NCI-H526 (cell line): Measurements from ENCODE around the gene ADGRL3.
A peak's percentile ranks its signal among the peaks of the same experiment; 100 is the strongest.

Source experiments
- DNase-seq, 2 experiments: peaks; one replicate each; lab custom pipeline; 2025; lab: John Stamatoyannopoulos, UW

ADGRL3 gene

GRCh38 chr4:61996943-61997342 lies 796.8 kb downstream of the ADGRL3 start:
- DNase-seq: no peak

GRCh38 chr4:61997831-61998230 lies 797.7 kb downstream of the ADGRL3 start:
- no peak for DNase-seq

- peak in 1 of 2 experiments; percentile 38 for DNase-seq
Observed at GRCh38 chr4:62003695-62004094, 803.6 kb downstream of the ADGRL3 start.

- no peak for DNase-seq
Observed at GRCh38 chr4:62004881-62005280, 804.8 kb downstream of the ADGRL3 start.

GRCh38 chr4:62006108-62006507 lies 806.0 kb downstream of the ADGRL3 start:
- DNase-seq: no peak

GRCh38 chr4:62015043-62015739 lies 815.1 kb downstream of the ADGRL3 start:
- no peak for DNase-seq

GRCh38 chr4:62018537-62018936 lies 818.4 kb downstream of the ADGRL3 start:
- no peak for DNase-seq

GRCh38 chr4:62023633-62024032 lies 823.5 kb downstream of the ADGRL3 start:
- DNase-seq: no peak

- no peak for DNase-seq
Observed at GRCh38 chr4:62028745-62029144, 828.6 kb downstream of the ADGRL3 start.

GRCh38 chr4:62030958-62031357 lies 830.8 kb downstream of the ADGRL3 start:
- DNase-seq: peak in 1 of 2 experiments; percentile 12

GRCh38 chr4:62037571-62037970 lies 837.4 kb downstream of the ADGRL3 start:
- DNase-seq: no peak

- no peak for DNase-seq
Observed at GRCh38 chr4:62051332-62051731, 851.2 kb downstream of the ADGRL3 start.

GRCh38 chr4:62053974-62054373 lies 853.8 kb downstream of the ADGRL3 start:
- no peak for DNase-seq

- DNase-seq: no peak
Observed at GRCh38 chr4:62057031-62057430, 856.9 kb downstream of the ADGRL3 start.

- no peak for DNase-seq
Observed at GRCh38 chr4:62058571-62058970, 858.4 kb downstream of the ADGRL3 start.

- no peak for DNase-seq
Observed at GRCh38 chr4:62070291-62070852, 870.2 kb downstream of the ADGRL3 start.

GRCh38 chr4:62075089-62075488 lies 875.0 kb downstream of the ADGRL3 start:
- no peak for DNase-seq

- no peak for DNase-seq
Observed at GRCh38 chr4:62075521-62075920, 875.4 kb downstream of the ADGRL3 start.

GRCh38 chr4:62077406-62077805 lies 877.3 kb downstream of the ADGRL3 start:
- no peak for DNase-seq

- no peak for DNase-seq
Observed at GRCh38 chr4:62080431-62080830, 880.3 kb downstream of the ADGRL3 start.

- DNase-seq: no peak
Observed at GRCh38 chr4:62087706-62088105, 887.6 kb downstream of the ADGRL3 start.

- DNase-seq: no peak
Observed at GRCh38 chr4:62093735-62094134, 893.6 kb downstream of the ADGRL3 start.

- DNase-seq: no peak
Observed at GRCh38 chr4:62096881-62097280, 896.8 kb downstream of the ADGRL3 start.

GRCh38 chr4:62115216-62115615 lies 915.1 kb downstream of the ADGRL3 start:
- no peak for DNase-seq
